HCT116 (cell line): ENCODE results near the gene FAXC. TPM values are rescaled to one million over a fixed set of nuclear protein-coding genes. Genes with fewer than 3 reads are reported as not detected.

Source experiments
- ATAC-seq: fragments of 200-7000 bp; cut with Tn5 transposase; 2 replicates; pipeline ENCODE4 v1.9.1; 2020; ENCODE audit warnings: mild to moderate bottlenecking, moderate library complexity
- BruUV-seq: library from RNA; stranded (reverse); fragments of 400-500 nt; replicated peaks from 2 replicates; lab custom pipeline; 2021; lab: Mats Ljungman, UMichigan
- CTCF ChIA-PET: fragments of 300-600 bp; sonication (Branson Sonifier 250); formaldehyde crosslinking; loops from one replicate; lab custom pipeline; 2021; ENCODE audit warnings: antibody characterized with exemption; lab: Charles Lee
- POLR2A ChIA-PET: fragments of 300-600, 350-600 bp; sonication (Branson Sonifier 250); formaldehyde crosslinking; loops from one replicate; lab custom pipeline; 2021; ENCODE audit warnings: antibody characterized with exemption; lab: Charles Lee
- RAD21 ChIA-PET, 2 experiments: fragments of 300-600 bp; sonication (Branson Sonifier 250); formaldehyde crosslinking; loops; one replicate each; lab custom pipeline; 2023; ENCODE audit warnings: low total read pairs in 2 of 2; ENCODE audit not compliant: uncharacterized antibody in 2 of 2, unreplicated experiment in 2 of 2, low non-redundant PET in 1 of 2; lab: Charles Lee
- DNase-seq: peaks from one replicate; pipeline ENCODE4 v3.0.0-alpha.2; 2010; ENCODE audit warnings: low read depth, low spot score
- H2AFZ ChIP-seq: fragments of 200-600 bp; shearing (Covaris generic), sonication (generic); 2 replicates; pipeline ENCODE4 v1.6.1; 2017; ENCODE audit warnings: low read depth, mixed run types, mixed read lengths, antibody characterized with exemption, low read length; ENCODE audit not compliant: poor library complexity, severe bottlenecking
- H3K27ac ChIP-seq: 2 replicates; pipeline ENCODE4 v1.5.1; 2012; ENCODE audit warnings: low read depth, low read length
- H3K27me3 ChIP-seq: fragments of 200-600 bp; sonication (generic); 2 replicates; pipeline ENCODE4 v1.6.1; 2016; ENCODE audit warnings: mixed run types, low read length, mixed read lengths; ENCODE audit not compliant: insufficient read depth
- H3K36me3 ChIP-seq, 2 experiments: fragments of 200-500 bp in 1 of 2; fragments of 200-600 bp in 1 of 2; sonication (Bioruptor generic) in 1 of 2; sonication (generic) in 1 of 2; 2 replicates each; pipeline versions ENCODE4 v1.5.1 to v1.6.1; 2014 to 2016; ENCODE audit warnings: low read length in 2 of 2, inconsistent platforms in 1 of 2, mixed read lengths in 1 of 2, mixed run types in 1 of 2; ENCODE audit not compliant: insufficient read depth in 2 of 2, control insufficient read depth in 1 of 2
- H3K4me1 ChIP-seq, 2 experiments: fragments of 200-600 bp in 1 of 2; sonication (generic) in 1 of 2; 2 replicates each; pipeline versions ENCODE4 v1.5.1 to v1.6.1; 2012 to 2017; ENCODE audit warnings: low read length in 2 of 2, inconsistent platforms in 1 of 2, mild to moderate bottlenecking in 1 of 2, mixed read lengths in 1 of 2, mixed run types in 1 of 2, moderate library complexity in 1 of 2; ENCODE audit not compliant: insufficient read depth in 2 of 2, control insufficient read depth in 1 of 2
- H3K4me2 ChIP-seq: fragments of 200-600 bp; sonication (generic); 2 replicates; pipeline ENCODE4 v1.6.1; 2017; ENCODE audit warnings: mixed run types, low read length, mixed read lengths
- H3K4me3 ChIP-seq, 2 experiments: fragments of 200-600 bp in 1 of 2; sonication (generic) in 1 of 2; replicated peaks in 1 of 2; 2 replicates each; pipeline ENCODE4 v1.5.1; 2011 to 2016; ENCODE audit warnings: low read length in 2 of 2, control low read depth in 1 of 2, low read depth in 1 of 2, mild to moderate bottlenecking in 1 of 2, mixed read lengths in 1 of 2, mixed run types in 1 of 2
- H3K79me2 ChIP-seq: fragments of 200-600 bp; sonication (generic); 2 replicates; pipeline ENCODE4 v1.6.1; 2017; ENCODE audit warnings: mild to moderate bottlenecking, mixed run types, low read length, moderate library complexity, mixed read lengths; ENCODE audit not compliant: insufficient read depth
- H3K9ac ChIP-seq: fragments of 200-600 bp; sonication (generic); 2 replicates; pipeline ENCODE4 v1.6.1; 2016; ENCODE audit warnings: low read length, mixed read lengths
- H3K9me2 ChIP-seq: fragments of 200-600 bp; sonication (generic), shearing (Covaris generic); 2 replicates; pipeline ENCODE4 v1.6.1; 2017; ENCODE audit warnings: mixed run types, mild to moderate bottlenecking, moderate library complexity; ENCODE audit not compliant: insufficient read depth
- H3K9me3 ChIP-seq, 2 experiments: fragments of 200-500 bp in 1 of 2; fragments of 200-600 bp in 1 of 2; sonication (Bioruptor generic) in 1 of 2; sonication (generic) in 1 of 2; 2 replicates each; pipeline ENCODE4 v1.6.1; 2014 to 2017; ENCODE audit warnings: low read length in 2 of 2, mixed read lengths in 2 of 2, inconsistent platforms in 1 of 2, low read depth in 1 of 2, mild to moderate bottlenecking in 1 of 2, mixed run types in 1 of 2, moderate library complexity in 1 of 2; ENCODE audit not compliant: control insufficient read depth in 1 of 2, insufficient read depth in 1 of 2
- H4K20me1 ChIP-seq: fragments of 200-600 bp; sonication (generic), shearing (Covaris generic); 2 replicates; pipeline ENCODE4 v1.6.1; 2017; ENCODE audit warnings: mixed run types, mild to moderate bottlenecking, moderate library complexity; ENCODE audit not compliant: insufficient read depth
- EGR1 ChIP-seq: IDR thresholded peaks from 2 replicates; pipeline ENCODE4 v1.6.1; 2012; ENCODE audit warnings: low read depth
- ELF1 ChIP-seq: IDR thresholded peaks from 2 replicates; pipeline ENCODE4 v1.6.1; 2012; ENCODE audit warnings: low read depth, borderline replicate concordance
- JUND ChIP-seq: IDR thresholded peaks from 2 replicates; pipeline ENCODE4 v1.6.1; 2012
- MAX ChIP-seq: IDR thresholded peaks from 2 replicates; pipeline ENCODE4 v1.6.1; 2012
- POLR2AphosphoS5 ChIP-seq: IDR thresholded peaks from 2 replicates; pipeline ENCODE4 v1.6.1; 2011; ENCODE audit warnings: mild to moderate bottlenecking, low read depth, low read length, moderate library complexity
- RAD21 ChIP-seq: IDR thresholded peaks from 2 replicates; pipeline ENCODE4 v1.6.1; 2012; ENCODE audit warnings: low read depth, mild to moderate bottlenecking
- REST ChIP-seq: IDR thresholded peaks from 2 replicates; pipeline ENCODE4 v1.6.1; 2012; ENCODE audit warnings: low read depth
- SRF ChIP-seq: IDR thresholded peaks from 2 replicates; pipeline ENCODE4 v1.6.1; 2012; ENCODE audit warnings: low read depth
- TCF7L2 ChIP-seq: IDR thresholded peaks from 2 replicates; pipeline ENCODE4 v1.7.0; 2011; ENCODE audit warnings: borderline replicate concordance, inconsistent platforms; ENCODE audit not compliant: insufficient read depth, insufficient read length; ENCODE audit errors: extremely low read depth
- intact Hi-C: fragments of 100-400 bp; cut with micrococcal nuclease; formaldehyde crosslinking; loops from 2 replicates; pipeline ENCODE4 v1.10.0; 2022
- total RNA-seq: library from RNA; stranded (reverse); gene quantifications from one replicate; pipeline ENCODE4 v1.2.1, GENCODE V29; 2021; ENCODE audit not compliant: unreplicated experiment
- TF ChIP-seq, protein P1 (sequence below): IDR thresholded peaks from 2 replicates; pipeline ENCODE4 v1.6.1; 2011; ENCODE audit warnings: mild to moderate bottlenecking, low read length, moderate library complexity; ENCODE audit not compliant: insufficient replicate concordance; ENCODE audit errors: extremely low read depth
- TF ChIP-seq, protein P2 (sequence below), 3 experiments: fragments of 200-600 bp in 1 of 3; sonication (generic) in 1 of 3; IDR thresholded peaks in 2 of 3; conservative IDR thresholded peaks in 1 of 3; 2 replicates each; pipeline ENCODE4 v1.5.1; 2012 to 2017; ENCODE audit warnings: low read depth in 2 of 3, low read length in 2 of 3, antibody characterized with exemption in 1 of 3, borderline replicate concordance in 1 of 3, control low read depth in 1 of 3, mild to moderate bottlenecking in 1 of 3, mixed read lengths in 1 of 3, mixed run types in 1 of 3, moderate library complexity in 1 of 3; ENCODE audit not compliant: insufficient read depth in 1 of 3
- TF ChIP-seq, protein P3 (sequence below): IDR thresholded peaks from 2 replicates; pipeline ENCODE4 v1.6.1; 2012

The FAXC gene
- total RNA-seq, 1 experiment from 2014 or later, result 4.7 TPM

GRCh38 chr6:99250476-99250875 is 99.0 kb downstream of the FAXC start:
- Histone ChIP-seq H3K36me3 (no peaks in the 10 kb centered on the region), H3K27me3 (peaks cover 32% of the 10 kb centered on the region; the same call in 1 of the 2 replicates), H3K4me2 (no peak overlapping the region)
- no peak for ATAC-seq
- POLR2A ChIA-PET, result no interaction called here
- no peak for TF ChIP-seq TCF7L2
- TF ChIP-seq POLR2AphosphoS5, result no peak
- TF ChIP-seq ELF1, result no peak
- TF ChIP-seq MAX, result no peak
- TF ChIP-seq, protein P1, sequence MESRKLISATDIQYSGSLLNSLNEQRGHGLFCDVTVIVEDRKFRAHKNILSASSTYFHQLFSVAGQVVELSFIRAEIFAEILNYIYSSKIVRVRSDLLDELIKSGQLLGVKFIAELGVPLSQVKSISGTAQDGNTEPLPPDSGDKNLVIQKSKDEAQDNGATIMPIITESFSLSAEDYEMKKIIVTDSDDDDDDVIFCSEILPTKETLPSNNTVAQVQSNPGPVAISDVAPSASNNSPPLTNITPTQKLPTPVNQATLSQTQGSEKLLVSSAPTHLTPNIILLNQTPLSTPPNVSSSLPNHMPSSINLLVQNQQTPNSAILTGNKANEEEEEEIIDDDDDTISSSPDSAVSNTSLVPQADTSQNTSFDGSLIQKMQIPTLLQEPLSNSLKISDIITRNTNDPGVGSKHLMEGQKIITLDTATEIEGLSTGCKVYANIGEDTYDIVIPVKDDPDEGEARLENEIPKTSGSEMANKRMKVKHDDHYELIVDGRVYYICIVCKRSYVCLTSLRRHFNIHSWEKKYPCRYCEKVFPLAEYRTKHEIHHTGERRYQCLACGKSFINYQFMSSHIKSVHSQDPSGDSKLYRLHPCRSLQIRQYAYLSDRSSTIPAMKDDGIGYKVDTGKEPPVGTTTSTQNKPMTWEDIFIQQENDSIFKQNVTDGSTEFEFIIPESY, result no peak
- TF ChIP-seq RAD21, result no peak
- no peak for TF ChIP-seq EGR1
- TF ChIP-seq, protein P2, sequence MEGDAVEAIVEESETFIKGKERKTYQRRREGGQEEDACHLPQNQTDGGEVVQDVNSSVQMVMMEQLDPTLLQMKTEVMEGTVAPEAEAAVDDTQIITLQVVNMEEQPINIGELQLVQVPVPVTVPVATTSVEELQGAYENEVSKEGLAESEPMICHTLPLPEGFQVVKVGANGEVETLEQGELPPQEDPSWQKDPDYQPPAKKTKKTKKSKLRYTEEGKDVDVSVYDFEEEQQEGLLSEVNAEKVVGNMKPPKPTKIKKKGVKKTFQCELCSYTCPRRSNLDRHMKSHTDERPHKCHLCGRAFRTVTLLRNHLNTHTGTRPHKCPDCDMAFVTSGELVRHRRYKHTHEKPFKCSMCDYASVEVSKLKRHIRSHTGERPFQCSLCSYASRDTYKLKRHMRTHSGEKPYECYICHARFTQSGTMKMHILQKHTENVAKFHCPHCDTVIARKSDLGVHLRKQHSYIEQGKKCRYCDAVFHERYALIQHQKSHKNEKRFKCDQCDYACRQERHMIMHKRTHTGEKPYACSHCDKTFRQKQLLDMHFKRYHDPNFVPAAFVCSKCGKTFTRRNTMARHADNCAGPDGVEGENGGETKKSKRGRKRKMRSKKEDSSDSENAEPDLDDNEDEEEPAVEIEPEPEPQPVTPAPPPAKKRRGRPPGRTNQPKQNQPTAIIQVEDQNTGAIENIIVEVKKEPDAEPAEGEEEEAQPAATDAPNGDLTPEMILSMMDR (IDR thresholded peaks at IDR 0.05 in 2 of 3, conservative IDR thresholded peaks at IDR 0.05 in 1 of 3; ENCODE audit: borderline replicate concordance in 1 of 3, insufficient read depth in 1 of 3, low read depth in 2 of 3, low read length in 2 of 3), result no peak
- no peak for TF ChIP-seq JUND
- TF ChIP-seq SRF, result no peak
- TF ChIP-seq, protein P3, sequence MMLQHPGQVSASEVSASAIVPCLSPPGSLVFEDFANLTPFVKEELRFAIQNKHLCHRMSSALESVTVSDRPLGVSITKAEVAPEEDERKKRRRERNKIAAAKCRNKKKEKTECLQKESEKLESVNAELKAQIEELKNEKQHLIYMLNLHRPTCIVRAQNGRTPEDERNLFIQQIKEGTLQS, result no peak
- no peak for TF ChIP-seq REST
- TF ChIP-seq, all 23 proteins: peak for 0
- Histone ChIP-seq H3K4me1 (no peaks in the 10 kb centered on the region), H3K79me2 (no peaks in the 10 kb centered on the region), H3K9me2 (no peaks in the 10 kb centered on the region), H4K20me1 (no peaks in the 10 kb centered on the region), H2AFZ (no peak overlapping the region), H3K9me3 (no peaks in the 10 kb centered on the region), H3K9ac (no peak overlapping the region), H3K4me3 (no peak overlapping the region), H3K27ac (no peak overlapping the region)
- DNase-seq, result no peak
- BruUV-seq, result no TSS peak
- ChIA-PET RAD21 (no interaction called here), CTCF (interaction anchor here (0.9 kb wide), 1 partner anchor 9 kb away, joined by 3 read pairs; no protein-coding TSS in a partner anchor)
- intact Hi-C loops, result no loop called here
